GM23338 (cell line): ENCODE measurements around the gene SLC35A2. TPM values are rescaled to one million over a fixed set of nuclear protein-coding genes. Genes with fewer than 3 reads are reported as not detected.

ENCODE experiments used
- ATAC-seq: fragments of 200-7000 bp; cut with Tn5 transposase; 3 replicates; pipeline ENCODE4 v1.9.1; 2020
- DNase-seq: peaks from one replicate; pipeline ENCODE4 v3.0.0-alpha.2; 2015; ENCODE audit warnings: low spot score
- H2AFZ ChIP-seq: fragments of 200-600 bp; sonication (generic); 2 replicates; pipeline ENCODE4 v1.8.0; 2016; ENCODE audit warnings: antibody characterized with exemption, mild to moderate bottlenecking, moderate library complexity
- H3F3A ChIP-seq: fragments of 200-600 bp; sonication (generic); replicated peaks from 2 replicates; pipeline ENCODE4 v1.8.0; 2017; ENCODE audit warnings: antibody characterized with exemption, mixed run types, low read depth
- H3K27ac ChIP-seq: fragments of 200-600 bp; sonication (generic); 2 replicates; pipeline ENCODE4 v1.6.1; 2016; ENCODE audit warnings: low read depth
- H3K27me3 ChIP-seq: fragments of 200-600 bp; sonication (generic); 2 replicates; pipeline ENCODE4 v1.8.0; 2016; ENCODE audit warnings: mild to moderate bottlenecking, mixed run types, moderate library complexity; ENCODE audit not compliant: insufficient read depth
- H3K36me3 ChIP-seq: fragments of 200-600 bp; sonication (generic); 2 replicates; pipeline ENCODE4 v1.8.0; 2016; ENCODE audit warnings: mild to moderate bottlenecking; ENCODE audit not compliant: insufficient read depth
- H3K4me1 ChIP-seq: fragments of 200-600 bp; sonication (generic); 2 replicates; pipeline ENCODE4 v1.8.0; 2016; ENCODE audit warnings: mild to moderate bottlenecking, moderate library complexity; ENCODE audit not compliant: insufficient read depth
- H3K4me2 ChIP-seq: fragments of 200-600 bp; sonication (generic); 2 replicates; pipeline ENCODE4 v1.7.1; 2017; ENCODE audit warnings: mixed run types
- H3K4me3 ChIP-seq: fragments of 200-600 bp; sonication (generic); 2 replicates; pipeline ENCODE4 v1.6.1; 2016; ENCODE audit warnings: mixed run types
- H3K79me2 ChIP-seq: fragments of 200-600 bp; sonication (generic); replicated peaks from 2 replicates; pipeline ENCODE4 v1.8.0; 2017; ENCODE audit warnings: mild to moderate bottlenecking; ENCODE audit not compliant: insufficient read depth
- H3K9me2 ChIP-seq: fragments of 200-600 bp; sonication (generic); 2 replicates; pipeline ENCODE4 v1.8.0; 2017; ENCODE audit not compliant: insufficient read depth
- H4K20me1 ChIP-seq: fragments of 200-600 bp; sonication (generic); replicated peaks from 2 replicates; pipeline ENCODE4 v1.8.0; 2017; ENCODE audit warnings: mild to moderate bottlenecking; ENCODE audit not compliant: insufficient read depth
- H3K27ac Mint-ChIP-seq: 2 replicates; pipeline ENCODE4 v1.8.0; 2020; ENCODE audit warnings: inconsistent platforms, mild to moderate bottlenecking, moderate library complexity, mixed read lengths
- H3K27me3 Mint-ChIP-seq: 3 replicates; pipeline ENCODE4 v1.8.0; 2022; ENCODE audit warnings: low read depth, mild to moderate bottlenecking, moderate library complexity, mixed read lengths, inconsistent platforms; ENCODE audit not compliant: insufficient read depth, poor library complexity
- H3K36me3 Mint-ChIP-seq: 3 replicates; pipeline ENCODE4 v1.8.0; 2021; ENCODE audit warnings: low read depth, mild to moderate bottlenecking, inconsistent platforms, moderate library complexity, mixed read lengths
- H3K4me1 Mint-ChIP-seq: 3 replicates; pipeline ENCODE4 v1.8.0; 2020; ENCODE audit warnings: mild to moderate bottlenecking, inconsistent platforms, mixed read lengths
- H3K4me3 Mint-ChIP-seq: 3 replicates; pipeline ENCODE4 v1.8.0; 2021; ENCODE audit warnings: moderate library complexity, mild to moderate bottlenecking, inconsistent platforms, mixed read lengths
- H3K9me3 Mint-ChIP-seq: 3 replicates; pipeline ENCODE4 v1.8.0; 2020; ENCODE audit warnings: moderate library complexity, mild to moderate bottlenecking, inconsistent platforms, mixed read lengths
- EZH2phosphoT487 ChIP-seq: fragments of 200-600 bp; sonication (generic); IDR thresholded peaks from one replicate; pipeline ENCODE4 v1.8.1; 2018; ENCODE audit warnings: antibody characterized with exemption; ENCODE audit not compliant: unreplicated experiment
- ZNF331 ChIP-seq: fragments of 250-450 bp; sonication (Bioruptor Pico); IDR thresholded peaks from 2 replicates; pipeline ENCODE4 v1.5.0; 2020; ENCODE audit warnings: low read depth, mild to moderate bottlenecking, moderate library complexity
- polyA plus RNA-seq: library from polyadenylated mRNA; unstranded; fragments of >200 nt; fragmentation: Nextera tagmentation; extraction: Ambion mirVana; gene quantifications from 2 replicates; pipeline ENCODE4 v1.2.1, GENCODE V29; 2016
- total RNA-seq: library from RNA; depleted of rRNA; stranded (reverse); fragments of >200 nt; shearing (Covaris generic); gene quantifications from 2 replicates; pipeline ENCODE4 v1.2.3, GENCODE V29; 2014
- TF ChIP-seq, protein P1 (sequence below): IDR thresholded peaks from 2 replicates; pipeline ENCODE4 v1.6.1; 2016; ENCODE audit warnings: antibody characterized with exemption
- TF ChIP-seq, protein P2 (sequence below): fragments of 250-450 bp; sonication (Bioruptor Pico); IDR thresholded peaks from 2 replicates; pipeline ENCODE4 v1.5.0; 2020; ENCODE audit warnings: mild to moderate bottlenecking, moderate library complexity
- TF ChIP-seq, protein P3 (sequence below): IDR thresholded peaks from one replicate; pipeline ENCODE4 v1.6.1; 2018; ENCODE audit warnings: antibody characterized with exemption; ENCODE audit not compliant: unreplicated experiment

The SLC35A2 gene
- total and polyA plus RNA-seq, 2 experiments from 2014 or later: 13.0 to 16.4 TPM

DNA sequence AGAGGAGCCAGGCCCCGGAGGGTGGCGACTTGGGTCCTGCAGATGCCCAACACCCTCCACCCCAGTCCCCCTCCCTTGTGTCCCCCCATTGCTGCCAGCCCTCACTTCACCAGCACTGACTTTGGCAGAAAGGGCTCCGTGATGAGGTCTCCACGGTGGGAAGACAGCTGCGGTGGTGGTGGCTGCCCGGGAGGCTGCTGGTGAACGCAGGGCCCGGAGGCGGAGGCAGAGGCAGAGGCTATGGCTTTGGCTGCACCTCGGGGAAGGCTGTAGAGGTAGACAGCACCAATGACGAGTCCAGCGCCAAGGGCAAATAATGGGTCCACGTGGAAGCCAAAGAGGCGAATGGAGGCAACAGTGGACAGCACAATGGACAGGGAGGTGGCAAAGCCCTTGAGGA lies 6.8 kb downstream of the SLC35A2 start:
- H3K27me3 ChIP-seq: no peaks in the 10 kb centered on the region
- no peak overlapping the region for H3K27ac ChIP-seq
- peaks cover 7% of the 10 kb centered on the region for H3K4me1 Mint-ChIP-seq
- H3K27ac Mint-ChIP-seq: no peak overlapping the region
- no peaks in the 10 kb centered on the region for H3K9me3 Mint-ChIP-seq
- H4K20me1 ChIP-seq: no peaks in the 10 kb centered on the region
- no peaks in the 10 kb centered on the region for H3K36me3 ChIP-seq
- no peak overlapping the region for H3K4me3 Mint-ChIP-seq
- H3K4me2 ChIP-seq: no peak overlapping the region
- peaks cover 2% of the 10 kb centered on the region for H3K79me2 ChIP-seq
- no peak overlapping the region for H3K4me3 ChIP-seq
- TF ChIP-seq, protein P1, sequence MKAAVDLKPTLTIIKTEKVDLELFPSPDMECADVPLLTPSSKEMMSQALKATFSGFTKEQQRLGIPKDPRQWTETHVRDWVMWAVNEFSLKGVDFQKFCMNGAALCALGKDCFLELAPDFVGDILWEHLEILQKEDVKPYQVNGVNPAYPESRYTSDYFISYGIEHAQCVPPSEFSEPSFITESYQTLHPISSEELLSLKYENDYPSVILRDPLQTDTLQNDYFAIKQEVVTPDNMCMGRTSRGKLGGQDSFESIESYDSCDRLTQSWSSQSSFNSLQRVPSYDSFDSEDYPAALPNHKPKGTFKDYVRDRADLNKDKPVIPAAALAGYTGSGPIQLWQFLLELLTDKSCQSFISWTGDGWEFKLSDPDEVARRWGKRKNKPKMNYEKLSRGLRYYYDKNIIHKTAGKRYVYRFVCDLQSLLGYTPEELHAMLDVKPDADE: no peak
- TF ChIP-seq ZNF331 (CRISPR knock-in tag): no peak
- TF ChIP-seq, protein P2, sequence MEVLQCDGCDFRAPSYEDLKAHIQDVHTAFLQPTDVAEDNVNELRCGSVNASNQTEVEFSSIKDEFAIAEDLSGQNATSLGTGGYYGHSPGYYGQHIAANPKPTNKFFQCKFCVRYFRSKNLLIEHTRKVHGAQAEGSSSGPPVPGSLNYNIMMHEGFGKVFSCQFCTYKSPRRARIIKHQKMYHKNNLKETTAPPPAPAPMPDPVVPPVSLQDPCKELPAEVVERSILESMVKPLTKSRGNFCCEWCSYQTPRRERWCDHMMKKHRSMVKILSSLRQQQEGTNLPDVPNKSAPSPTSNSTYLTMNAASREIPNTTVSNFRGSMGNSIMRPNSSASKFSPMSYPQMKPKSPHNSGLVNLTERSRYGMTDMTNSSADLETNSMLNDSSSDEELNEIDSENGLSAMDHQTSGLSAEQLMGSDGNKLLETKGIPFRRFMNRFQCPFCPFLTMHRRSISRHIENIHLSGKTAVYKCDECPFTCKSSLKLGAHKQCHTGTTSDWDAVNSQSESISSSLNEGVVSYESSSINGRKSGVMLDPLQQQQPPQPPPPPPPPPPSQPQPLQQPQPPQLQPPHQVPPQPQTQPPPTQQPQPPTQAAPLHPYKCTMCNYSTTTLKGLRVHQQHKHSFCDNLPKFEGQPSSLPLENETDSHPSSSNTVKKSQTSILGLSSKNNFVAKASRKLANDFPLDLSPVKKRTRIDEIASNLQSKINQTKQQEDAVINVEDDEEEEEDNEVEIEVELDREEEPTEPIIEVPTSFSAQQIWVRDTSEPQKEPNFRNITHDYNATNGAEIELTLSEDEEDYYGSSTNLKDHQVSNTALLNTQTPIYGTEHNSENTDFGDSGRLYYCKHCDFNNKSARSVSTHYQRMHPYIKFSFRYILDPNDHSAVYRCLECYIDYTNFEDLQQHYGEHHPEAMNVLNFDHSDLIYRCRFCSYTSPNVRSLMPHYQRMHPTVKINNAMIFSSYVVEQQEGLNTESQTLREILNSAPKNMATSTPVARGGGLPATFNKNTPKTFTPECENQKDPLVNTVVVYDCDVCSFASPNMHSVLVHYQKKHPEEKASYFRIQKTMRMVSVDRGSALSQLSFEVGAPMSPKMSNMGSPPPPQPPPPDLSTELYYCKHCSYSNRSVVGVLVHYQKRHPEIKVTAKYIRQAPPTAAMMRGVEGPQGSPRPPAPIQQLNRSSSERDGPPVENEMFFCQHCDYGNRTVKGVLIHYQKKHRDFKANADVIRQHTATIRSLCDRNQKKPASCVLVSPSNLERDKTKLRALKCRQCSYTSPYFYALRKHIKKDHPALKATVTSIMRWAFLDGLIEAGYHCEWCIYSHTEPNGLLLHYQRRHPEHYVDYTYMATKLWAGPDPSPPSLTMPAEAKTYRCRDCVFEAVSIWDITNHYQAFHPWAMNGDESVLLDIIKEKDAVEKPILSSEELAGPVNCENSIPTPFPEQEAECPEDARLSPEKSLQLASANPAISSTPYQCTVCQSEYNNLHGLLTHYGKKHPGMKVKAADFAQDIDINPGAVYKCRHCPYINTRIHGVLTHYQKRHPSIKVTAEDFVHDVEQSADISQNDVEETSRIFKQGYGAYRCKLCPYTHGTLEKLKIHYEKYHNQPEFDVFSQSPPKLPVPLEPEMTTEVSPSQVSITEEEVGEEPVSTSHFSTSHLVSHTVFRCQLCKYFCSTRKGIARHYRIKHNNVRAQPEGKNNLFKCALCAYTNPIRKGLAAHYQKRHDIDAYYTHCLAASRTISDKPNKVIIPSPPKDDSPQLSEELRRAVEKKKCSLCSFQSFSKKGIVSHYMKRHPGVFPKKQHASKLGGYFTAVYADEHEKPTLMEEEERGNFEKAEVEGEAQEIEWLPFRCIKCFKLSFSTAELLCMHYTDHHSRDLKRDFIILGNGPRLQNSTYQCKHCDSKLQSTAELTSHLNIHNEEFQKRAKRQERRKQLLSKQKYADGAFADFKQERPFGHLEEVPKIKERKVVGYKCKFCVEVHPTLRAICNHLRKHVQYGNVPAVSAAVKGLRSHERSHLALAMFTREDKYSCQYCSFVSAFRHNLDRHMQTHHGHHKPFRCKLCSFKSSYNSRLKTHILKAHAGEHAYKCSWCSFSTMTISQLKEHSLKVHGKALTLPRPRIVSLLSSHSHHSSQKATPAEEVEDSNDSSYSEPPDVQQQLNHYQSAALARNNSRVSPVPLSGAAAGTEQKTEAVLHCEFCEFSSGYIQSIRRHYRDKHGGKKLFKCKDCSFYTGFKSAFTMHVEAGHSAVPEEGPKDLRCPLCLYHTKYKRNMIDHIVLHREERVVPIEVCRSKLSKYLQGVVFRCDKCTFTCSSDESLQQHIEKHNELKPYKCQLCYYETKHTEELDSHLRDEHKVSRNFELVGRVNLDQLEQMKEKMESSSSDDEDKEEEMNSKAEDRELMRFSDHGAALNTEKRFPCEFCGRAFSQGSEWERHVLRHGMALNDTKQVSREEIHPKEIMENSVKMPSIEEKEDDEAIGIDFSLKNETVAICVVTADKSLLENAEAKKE (CRISPR knock-in tag): no peak
- no peak for ATAC-seq
- H3K9me2 ChIP-seq: no peaks in the 10 kb centered on the region
- H3K27me3 Mint-ChIP-seq: peaks cover 7% of the 10 kb centered on the region
- peaks cover 37% of the 10 kb centered on the region for H3K36me3 Mint-ChIP-seq
- H3K4me1 ChIP-seq: no peaks in the 10 kb centered on the region
- H3F3A ChIP-seq: no peaks in the 10 kb centered on the region
- DNase-seq: no peak
- no peak overlapping the region for H2AFZ ChIP-seq

DNA sequence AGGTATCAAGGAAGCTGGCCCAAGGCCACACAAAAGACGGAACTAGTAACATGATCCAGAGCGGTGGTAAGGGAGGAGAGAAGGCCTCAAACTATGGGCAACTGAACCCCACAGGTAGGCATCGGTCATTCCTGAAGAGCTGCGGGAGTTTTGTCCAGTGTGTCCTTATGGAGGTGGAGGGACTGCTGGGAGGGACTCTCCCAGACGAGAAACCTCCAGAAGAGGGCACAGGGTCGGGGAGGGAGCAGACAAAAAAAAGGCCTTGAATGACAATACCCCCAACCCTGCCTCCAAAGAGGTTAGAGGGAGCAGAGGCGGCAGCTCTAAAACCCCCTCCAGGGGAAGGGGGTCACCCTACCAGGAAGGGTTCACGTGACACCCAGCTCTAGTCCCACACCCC lies 7.3 kb downstream of the SLC35A2 start:
- Mint-ChIP-seq H3K9me3 (no peaks in the 10 kb centered on the region), H3K36me3 (peaks cover 37% of the 10 kb centered on the region), H3K4me3 (no peak overlapping the region), H3K27me3 (peaks cover 7% of the 10 kb centered on the region), H3K4me1 (peaks cover 7% of the 10 kb centered on the region), H3K27ac (no peak overlapping the region)
- Histone ChIP-seq H3K79me2 (peaks cover 6% of the 10 kb centered on the region), H3K27ac (no peak overlapping the region), H3K4me3 (no peak overlapping the region), H3K4me1 (no peaks in the 10 kb centered on the region), H3K27me3 (no peaks in the 10 kb centered on the region), H3K4me2 (no peak overlapping the region), H3K9me2 (no peaks in the 10 kb centered on the region), H3K36me3 (no peaks in the 10 kb centered on the region), H3F3A (no peaks in the 10 kb centered on the region), H2AFZ (no peak overlapping the region), H4K20me1 (no peaks in the 10 kb centered on the region)
- ATAC-seq: peak; percentile 37
- DNase-seq: no peak
- TF ChIP-seq, protein P3, sequence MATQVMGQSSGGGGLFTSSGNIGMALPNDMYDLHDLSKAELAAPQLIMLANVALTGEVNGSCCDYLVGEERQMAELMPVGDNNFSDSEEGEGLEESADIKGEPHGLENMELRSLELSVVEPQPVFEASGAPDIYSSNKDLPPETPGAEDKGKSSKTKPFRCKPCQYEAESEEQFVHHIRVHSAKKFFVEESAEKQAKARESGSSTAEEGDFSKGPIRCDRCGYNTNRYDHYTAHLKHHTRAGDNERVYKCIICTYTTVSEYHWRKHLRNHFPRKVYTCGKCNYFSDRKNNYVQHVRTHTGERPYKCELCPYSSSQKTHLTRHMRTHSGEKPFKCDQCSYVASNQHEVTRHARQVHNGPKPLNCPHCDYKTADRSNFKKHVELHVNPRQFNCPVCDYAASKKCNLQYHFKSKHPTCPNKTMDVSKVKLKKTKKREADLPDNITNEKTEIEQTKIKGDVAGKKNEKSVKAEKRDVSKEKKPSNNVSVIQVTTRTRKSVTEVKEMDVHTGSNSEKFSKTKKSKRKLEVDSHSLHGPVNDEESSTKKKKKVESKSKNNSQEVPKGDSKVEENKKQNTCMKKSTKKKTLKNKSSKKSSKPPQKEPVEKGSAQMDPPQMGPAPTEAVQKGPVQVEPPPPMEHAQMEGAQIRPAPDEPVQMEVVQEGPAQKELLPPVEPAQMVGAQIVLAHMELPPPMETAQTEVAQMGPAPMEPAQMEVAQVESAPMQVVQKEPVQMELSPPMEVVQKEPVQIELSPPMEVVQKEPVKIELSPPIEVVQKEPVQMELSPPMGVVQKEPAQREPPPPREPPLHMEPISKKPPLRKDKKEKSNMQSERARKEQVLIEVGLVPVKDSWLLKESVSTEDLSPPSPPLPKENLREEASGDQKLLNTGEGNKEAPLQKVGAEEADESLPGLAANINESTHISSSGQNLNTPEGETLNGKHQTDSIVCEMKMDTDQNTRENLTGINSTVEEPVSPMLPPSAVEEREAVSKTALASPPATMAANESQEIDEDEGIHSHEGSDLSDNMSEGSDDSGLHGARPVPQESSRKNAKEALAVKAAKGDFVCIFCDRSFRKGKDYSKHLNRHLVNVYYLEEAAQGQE: no peak
- no peak for TF ChIP-seq EZH2phosphoT487
